Uterus (tissue), 4 donors: ENCODE data around the gene GMPR. TPM values are rescaled to one million over a fixed set of nuclear protein-coding genes. Genes with fewer than 3 reads are reported as not detected.
A peak's percentile ranks its signal among the peaks of the same experiment; 100 is the strongest.
"Not testable (repeated sequence)": the region's sequence is repeated elsewhere in the genome, so short reads cannot be mapped to it uniquely, and the experiment has no call there.

ENCODE experiments used
- DNase-seq, 2 donors: peaks; one replicate each; pipeline ENCODE4 v3.0.0-alpha.2; 2019 to 2020
- H3K27ac ChIP-seq, 2 donors: fragments of 200-600 bp; sonication (generic); 1 replicate in 1 of 2; 2 replicates in 1 of 2; pipeline ENCODE4 v1.5.1; 2016 to 2018
- H3K27me3 ChIP-seq, 2 donors: fragments of 200-600 bp; sonication (generic); one replicate each; pipeline ENCODE4 v1.5.1; 2018 to 2019; ENCODE audit warnings: control low read depth in 1 of 2
- H3K36me3 ChIP-seq, 2 donors: fragments of 200-600 bp; sonication (generic); one replicate each; pipeline ENCODE4 v1.5.1; 2019; ENCODE audit warnings: control low read depth in 1 of 2
- H3K4me1 ChIP-seq, 2 donors: fragments of 200-600 bp; sonication (generic); one replicate each; pipeline ENCODE4 v1.5.1; 2018 to 2019; ENCODE audit warnings: control low read depth in 1 of 2
- H3K4me3 ChIP-seq, 2 donors: fragments of 200-600 bp; sonication (generic); 1 replicate in 1 of 2; 2 replicates in 1 of 2; pipeline ENCODE4 v1.5.1; 2018 to 2019; ENCODE audit warnings: mild to moderate bottlenecking in 1 of 2
- H3K9me3 ChIP-seq, 2 donors: fragments of 200-600 bp; sonication (generic); one replicate each; pipeline ENCODE4 v1.5.1; 2019; ENCODE audit warnings: control low read depth in 1 of 2
- POLR2A ChIP-seq, 2 donors: fragments of 450-650 bp; IDR thresholded peaks; one replicate each; pipeline ENCODE4 v1.6.1; 2016; ENCODE audit warnings: antibody characterized with exemption in 2 of 2, mild to moderate bottlenecking in 1 of 2, moderate library complexity in 1 of 2
- intact Hi-C: fragments of 100-400 bp; cut with DNase I; formaldehyde crosslinking; loops from one replicate; pipeline ENCODE4 v1.15.1; 2023; ENCODE audit warnings: low total_unique reads
- total RNA-seq, 4 donors: library from RNA; depleted of rRNA in 3 of 4; stranded (reverse); fragments of >200 nt in 3 of 4; gene quantifications; one replicate each; pipeline versions ENCODE4 v1.1.0 to v1.2.4, GENCODE V29; 2014 to 2023
- TF ChIP-seq, protein P1 (sequence below), 4 experiments: fragments of 200-600 bp in 2 of 4; fragments of 450-650 bp in 2 of 4; sonication (generic) in 2 of 4; IDR thresholded peaks; one replicate each; pipeline ENCODE4 v1.5.1; 2016 to 2019; ENCODE audit warnings: antibody characterized with exemption in 4 of 4, mild to moderate bottlenecking in 2 of 4, moderate library complexity in 1 of 4
- donor health status: DM: yes; HTN: yes; CAD: no.

Gene GMPR
- total RNA-seq, 4 donors from 2014 or later = 1.5 to 18.2 (median 10.6) TPM

DNA sequence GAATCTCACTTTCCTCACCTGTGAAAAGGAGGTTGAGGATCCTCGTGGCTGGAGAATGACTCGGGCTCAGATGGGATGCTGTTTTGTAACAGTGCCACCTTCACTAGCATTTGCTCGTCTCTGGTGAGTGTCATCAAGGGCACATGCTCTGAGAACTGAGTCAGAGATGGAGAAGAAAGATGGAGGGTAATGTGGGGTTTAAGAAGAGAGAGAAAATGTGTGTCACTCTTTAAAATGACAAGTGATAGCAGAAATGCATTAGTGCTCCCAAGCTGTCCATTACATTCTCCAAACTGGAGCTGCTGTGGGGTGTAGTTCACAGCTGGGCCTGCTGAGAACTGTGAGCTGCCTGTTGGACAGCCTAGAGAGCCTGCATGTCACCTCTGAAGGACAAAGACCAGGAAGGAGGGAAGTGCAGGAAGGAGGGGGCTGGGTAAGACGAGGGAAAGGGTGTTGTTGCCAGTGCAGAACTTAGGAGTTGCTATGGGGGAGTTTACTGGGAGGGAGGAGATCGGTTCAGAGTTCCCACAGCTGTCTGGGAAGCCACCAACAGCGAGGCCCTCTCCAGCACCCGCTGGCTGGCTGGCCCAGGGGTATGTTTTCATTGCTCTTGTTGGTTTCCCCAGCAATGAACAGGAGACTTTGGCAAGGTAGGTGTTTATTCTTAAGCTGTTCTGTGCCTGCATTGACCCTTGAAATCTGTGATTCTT, 19.8 kb downstream of the GMPR start:
- no peaks in the 10 kb centered on the region for H3K4me1 ChIP-seq
- peak; percentile 46 to 47 for DNase-seq
- intact Hi-C loops = no loop called here
- H3K4me3 ChIP-seq = no peak overlapping the region
- H3K27me3 ChIP-seq = no peaks in the 10 kb centered on the region
- no peaks in the 10 kb centered on the region for H3K36me3 ChIP-seq
- H3K9me3 ChIP-seq = no peaks in the 10 kb centered on the region
- H3K27ac ChIP-seq = peak overlapping the region; percentile 66 to 80
- TF ChIP-seq POLR2A (IDR thresholded peaks at IDR 0.05) = no peak
- TF ChIP-seq, protein P1, sequence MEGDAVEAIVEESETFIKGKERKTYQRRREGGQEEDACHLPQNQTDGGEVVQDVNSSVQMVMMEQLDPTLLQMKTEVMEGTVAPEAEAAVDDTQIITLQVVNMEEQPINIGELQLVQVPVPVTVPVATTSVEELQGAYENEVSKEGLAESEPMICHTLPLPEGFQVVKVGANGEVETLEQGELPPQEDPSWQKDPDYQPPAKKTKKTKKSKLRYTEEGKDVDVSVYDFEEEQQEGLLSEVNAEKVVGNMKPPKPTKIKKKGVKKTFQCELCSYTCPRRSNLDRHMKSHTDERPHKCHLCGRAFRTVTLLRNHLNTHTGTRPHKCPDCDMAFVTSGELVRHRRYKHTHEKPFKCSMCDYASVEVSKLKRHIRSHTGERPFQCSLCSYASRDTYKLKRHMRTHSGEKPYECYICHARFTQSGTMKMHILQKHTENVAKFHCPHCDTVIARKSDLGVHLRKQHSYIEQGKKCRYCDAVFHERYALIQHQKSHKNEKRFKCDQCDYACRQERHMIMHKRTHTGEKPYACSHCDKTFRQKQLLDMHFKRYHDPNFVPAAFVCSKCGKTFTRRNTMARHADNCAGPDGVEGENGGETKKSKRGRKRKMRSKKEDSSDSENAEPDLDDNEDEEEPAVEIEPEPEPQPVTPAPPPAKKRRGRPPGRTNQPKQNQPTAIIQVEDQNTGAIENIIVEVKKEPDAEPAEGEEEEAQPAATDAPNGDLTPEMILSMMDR (IDR thresholded peaks at IDR 0.05) = no peak

DNA sequence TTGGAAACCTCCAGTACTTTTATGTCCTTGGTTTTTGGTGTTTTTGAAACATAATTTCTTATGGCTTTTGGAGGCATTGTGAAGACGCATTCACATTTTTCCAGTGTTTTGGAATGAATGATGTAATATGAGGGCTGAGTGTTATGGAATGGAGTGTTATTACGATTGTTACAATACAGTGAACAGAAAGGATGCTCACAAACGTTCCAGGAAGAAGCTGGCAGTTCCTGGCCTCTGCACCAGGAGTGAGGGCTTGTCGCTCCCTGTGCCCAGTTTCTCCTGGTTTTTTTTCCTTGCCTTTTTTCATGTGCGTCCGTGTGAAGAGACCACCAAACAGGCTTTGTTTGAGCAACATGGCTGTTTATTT, 20.3 kb downstream of the GMPR start:
- TF ChIP-seq, protein P1 (IDR thresholded peaks at IDR 0.05) = no peak
- TF ChIP-seq POLR2A (IDR thresholded peaks at IDR 0.05) = no peak
- H3K36me3 ChIP-seq = no peaks in the 10 kb centered on the region
- no peak for DNase-seq
- no peaks in the 10 kb centered on the region for H3K9me3 ChIP-seq
- peak overlapping the region; percentile 66 to 80 for H3K27ac ChIP-seq
- intact Hi-C loops = no loop called here
- no peaks in the 10 kb centered on the region for H3K27me3 ChIP-seq
- no peak overlapping the region for H3K4me3 ChIP-seq
- no peaks in the 10 kb centered on the region for H3K4me1 ChIP-seq

DNA sequence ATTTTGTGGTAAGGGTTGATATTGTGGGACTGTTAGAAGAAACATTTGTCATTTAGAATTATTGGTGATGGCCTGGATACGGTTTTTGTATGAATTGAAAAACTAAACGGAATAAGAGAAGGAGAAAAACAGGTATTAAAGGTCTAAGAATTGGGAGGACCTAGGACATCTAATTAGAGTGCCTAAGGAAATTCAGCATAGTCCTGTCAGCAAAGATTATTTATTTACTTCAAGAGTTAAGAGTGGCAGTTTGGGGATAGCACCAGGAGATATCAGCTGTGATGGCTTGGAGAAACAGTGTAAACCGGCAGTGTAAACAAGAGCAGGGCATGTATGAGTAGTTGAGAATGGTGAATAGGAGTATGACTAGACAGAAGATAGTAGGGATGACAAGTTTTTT, 21.2 kb downstream of the GMPR start:
- H3K9me3 ChIP-seq, intact Hi-C loops, H3K27me3 ChIP-seq, DNase-seq, H3K4me3 ChIP-seq, H3K36me3 ChIP-seq, H3K4me1 ChIP-seq: not testable (repeated sequence)
- H3K27ac ChIP-seq = peak overlapping the region in 1 of 2 donors; percentile 80

DNA sequence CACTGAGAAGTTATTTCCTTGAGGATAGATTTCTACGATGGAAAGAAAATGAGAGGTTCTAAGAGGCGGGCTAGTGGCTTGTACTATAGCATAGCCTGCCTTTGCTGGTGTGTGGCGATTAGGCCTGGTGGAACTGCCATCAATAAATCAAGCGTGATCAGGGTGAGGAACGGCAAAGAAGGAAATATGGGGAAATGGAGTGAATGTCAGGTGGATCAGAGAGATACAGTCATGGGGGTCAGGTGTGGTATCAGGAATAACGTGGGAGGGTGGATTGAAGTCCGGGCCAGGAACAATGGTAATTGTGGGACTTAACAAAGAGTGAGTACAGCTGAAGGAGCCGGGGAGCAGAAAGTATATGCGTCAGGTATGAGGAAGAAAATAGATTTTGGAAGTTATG, 22.2 kb downstream of the GMPR start:
- H3K9me3 ChIP-seq, H3K27ac ChIP-seq, H3K27me3 ChIP-seq, H3K36me3 ChIP-seq, H3K4me3 ChIP-seq, H3K4me1 ChIP-seq, DNase-seq, intact Hi-C loops: not testable (repeated sequence)

DNA sequence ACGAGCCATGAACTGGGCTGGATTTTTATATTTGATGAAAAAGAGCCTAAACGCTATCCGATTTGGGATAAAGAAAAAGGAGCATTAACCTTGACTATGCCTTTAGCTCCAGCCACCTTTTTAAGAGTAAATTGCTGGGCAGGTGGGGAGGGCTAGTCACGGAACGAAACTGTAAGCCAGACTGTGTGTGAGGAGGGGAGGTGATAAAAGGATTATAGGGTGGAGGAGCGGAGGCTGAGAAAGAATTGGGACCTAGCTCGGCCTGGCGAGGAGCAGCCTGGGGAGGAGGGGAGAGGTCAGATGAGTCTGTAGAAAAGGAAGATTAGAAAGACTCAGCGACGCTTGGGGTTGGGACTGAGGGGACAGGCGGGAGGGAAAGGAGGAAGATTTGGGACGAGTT, 24.4 kb downstream of the GMPR start:
- H3K4me3 ChIP-seq, H3K4me1 ChIP-seq, H3K9me3 ChIP-seq, DNase-seq, H3K36me3 ChIP-seq, H3K27me3 ChIP-seq, intact Hi-C loops, H3K27ac ChIP-seq: not testable (repeated sequence)

- DNase-seq, H3K9me3 ChIP-seq, H3K4me3 ChIP-seq, intact Hi-C loops, H3K27me3 ChIP-seq, H3K36me3 ChIP-seq, H3K4me1 ChIP-seq, H3K27ac ChIP-seq: not testable (repeated sequence)
Observed at GRCh38 chr6:16263464-16264099, 25.2 kb downstream of the GMPR start.

DNA sequence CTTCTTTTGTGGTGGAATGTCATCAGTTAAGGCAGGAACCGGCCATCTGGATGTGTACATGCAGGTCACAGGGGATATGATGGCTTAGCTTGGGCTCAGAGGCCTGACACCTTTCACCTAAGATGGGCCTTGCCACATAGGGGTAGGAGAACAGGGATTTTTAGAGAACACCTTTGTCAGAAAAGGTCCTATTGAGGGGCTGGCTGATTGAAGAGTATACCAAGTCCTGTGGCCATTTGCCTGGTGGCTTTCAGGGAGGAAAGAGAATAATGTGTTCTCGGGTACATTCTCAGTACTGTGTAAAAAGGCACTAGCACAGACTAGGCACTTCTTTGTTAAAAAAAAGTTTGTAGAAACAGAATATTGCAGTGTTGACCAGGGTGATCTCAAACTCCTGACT, 26.4 kb downstream of the GMPR start:
- Histone ChIP-seq H3K4me3 (no peak overlapping the region), H3K27ac (no peak overlapping the region), H3K4me1 (no peaks in the 10 kb centered on the region), H3K27me3 (no peaks in the 10 kb centered on the region), H3K36me3 (no peaks in the 10 kb centered on the region), H3K9me3 (no peaks in the 10 kb centered on the region)
- intact Hi-C loops = no loop called here
- TF ChIP-seq POLR2A (IDR thresholded peaks at IDR 0.05) = no peak
- TF ChIP-seq, protein P1 (IDR thresholded peaks at IDR 0.05) = no peak
- DNase-seq = no peak
